ENCODE measurements around the gene VRK2. TPM values are rescaled to one million over a fixed set of nuclear protein-coding genes. Genes with fewer than 3 reads are reported as not detected.
A peak's percentile ranks its signal among the peaks of the same experiment; 100 is the strongest.

The VRK2 gene
- total and polyA plus RNA-seq, 12 donors: 8.4 to 31.0 (median 26.5) TPM

DNA sequence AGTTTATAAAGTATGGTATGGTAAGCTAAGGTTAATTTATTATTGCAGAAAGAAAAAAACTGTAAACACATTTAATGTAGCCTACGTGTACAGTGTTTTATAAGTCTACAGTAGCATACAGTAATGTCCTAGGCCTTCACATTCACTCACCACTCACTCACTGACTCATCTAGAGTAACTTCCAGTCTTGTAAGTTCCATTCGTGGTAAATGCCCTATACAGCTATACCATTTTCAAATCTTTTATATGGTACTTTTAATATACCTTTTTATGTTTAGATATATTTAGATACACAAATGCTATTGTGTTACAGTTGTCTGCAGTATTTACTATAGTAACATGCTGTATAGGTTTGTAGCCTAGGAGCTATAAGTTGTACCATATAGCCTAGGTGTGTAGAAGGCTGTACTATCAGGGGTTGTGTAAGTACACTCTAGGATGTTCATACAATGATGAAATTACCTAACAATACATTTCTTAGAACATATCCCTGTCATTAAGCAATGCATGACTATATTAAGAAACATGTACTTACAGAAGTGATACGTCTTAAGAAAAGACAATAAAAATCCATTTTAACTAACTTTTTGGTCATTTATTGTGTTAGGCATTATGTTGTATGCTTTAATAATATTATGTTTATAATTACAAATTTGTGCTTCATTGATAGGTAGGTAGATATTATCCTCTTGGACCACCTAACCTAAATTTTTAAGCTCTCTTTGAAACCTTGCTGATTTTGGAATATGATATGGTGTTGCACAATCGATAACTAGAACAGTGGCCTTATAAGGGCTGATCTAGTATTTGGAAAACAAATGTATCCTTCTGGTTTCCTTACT, 51.9 kb downstream of the VRK2 start:
- H3K4me3 ChIP-seq: no peak overlapping the region
- 93 to 94% methylated on average over 4 of the region's 4 CpGs for WGBS, 2 donors
- TF ChIP-seq, protein P1, sequence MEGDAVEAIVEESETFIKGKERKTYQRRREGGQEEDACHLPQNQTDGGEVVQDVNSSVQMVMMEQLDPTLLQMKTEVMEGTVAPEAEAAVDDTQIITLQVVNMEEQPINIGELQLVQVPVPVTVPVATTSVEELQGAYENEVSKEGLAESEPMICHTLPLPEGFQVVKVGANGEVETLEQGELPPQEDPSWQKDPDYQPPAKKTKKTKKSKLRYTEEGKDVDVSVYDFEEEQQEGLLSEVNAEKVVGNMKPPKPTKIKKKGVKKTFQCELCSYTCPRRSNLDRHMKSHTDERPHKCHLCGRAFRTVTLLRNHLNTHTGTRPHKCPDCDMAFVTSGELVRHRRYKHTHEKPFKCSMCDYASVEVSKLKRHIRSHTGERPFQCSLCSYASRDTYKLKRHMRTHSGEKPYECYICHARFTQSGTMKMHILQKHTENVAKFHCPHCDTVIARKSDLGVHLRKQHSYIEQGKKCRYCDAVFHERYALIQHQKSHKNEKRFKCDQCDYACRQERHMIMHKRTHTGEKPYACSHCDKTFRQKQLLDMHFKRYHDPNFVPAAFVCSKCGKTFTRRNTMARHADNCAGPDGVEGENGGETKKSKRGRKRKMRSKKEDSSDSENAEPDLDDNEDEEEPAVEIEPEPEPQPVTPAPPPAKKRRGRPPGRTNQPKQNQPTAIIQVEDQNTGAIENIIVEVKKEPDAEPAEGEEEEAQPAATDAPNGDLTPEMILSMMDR (IDR thresholded peaks at IDR 0.05): no peak
- ATAC-seq: no peak
- peaks cover 0 to 4% (median 0%) of the 10 kb centered on the region in 9 donors for H3K4me1 ChIP-seq
- H3K36me3 ChIP-seq: peaks cover 0 to 11% (median 0%) of the 10 kb centered on the region in 9 donors
- peaks cover 0 to 25% (median 11%) of the 10 kb centered on the region in 11 donors for H3K9me3 ChIP-seq
- no peaks in the 10 kb centered on the region for H3K27me3 ChIP-seq
- DNase-seq: no peak
- no peak overlapping the region for H3K27ac ChIP-seq
- intact Hi-C loops (cut with DNase I): no loop called here

DNA sequence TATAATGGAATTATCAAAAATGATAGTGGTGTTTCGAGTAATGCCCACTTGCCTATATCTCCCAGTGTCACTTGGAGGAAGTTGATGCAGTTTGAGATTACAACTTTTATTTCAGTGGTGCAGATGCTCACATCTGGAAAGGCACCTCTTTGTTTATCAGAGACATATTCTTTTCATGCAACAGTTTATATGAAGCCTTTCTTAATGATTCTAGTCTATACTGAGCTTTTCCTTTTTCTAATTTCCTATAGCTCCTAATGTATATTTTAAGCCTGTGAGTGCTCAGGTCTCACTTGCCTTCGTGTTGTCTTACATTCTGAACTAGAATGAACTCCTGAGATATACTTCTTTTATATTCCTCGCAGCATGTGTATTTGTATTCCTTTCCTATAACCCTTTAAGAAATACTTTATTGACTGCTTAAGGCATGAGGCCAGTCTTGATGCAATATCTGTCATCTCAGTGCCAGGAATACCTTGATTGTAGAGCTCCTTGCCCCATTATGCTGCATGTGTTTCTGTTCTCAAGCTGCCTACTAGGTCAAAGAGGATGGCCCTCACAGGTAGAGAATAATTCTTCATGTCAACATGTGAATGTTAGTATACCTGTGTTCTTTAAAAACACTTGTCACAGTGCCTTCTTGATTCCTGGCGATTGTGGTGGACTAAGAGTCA, 52.6 kb downstream of the VRK2 start:
- WGBS, 2 donors: 97 to 98% methylated on average over 4 of the region's 4 CpGs
- TF ChIP-seq, protein P1 (IDR thresholded peaks at IDR 0.05): no peak
- Histone ChIP-seq H3K9me3 (peaks cover 0 to 21% (median 11%) of the 10 kb centered on the region in 11 donors), H3K27me3 (no peaks in the 10 kb centered on the region), H3K4me1 (peaks cover 0 to 4% (median 0%) of the 10 kb centered on the region in 9 donors), H3K36me3 (peaks cover 0 to 10% (median 0%) of the 10 kb centered on the region in 9 donors), H3K4me3 (no peak overlapping the region), H3K27ac (no peak overlapping the region)
- intact Hi-C loops (cut with DNase I): no loop called here
- ATAC-seq: no peak
- no peak for DNase-seq

DNA sequence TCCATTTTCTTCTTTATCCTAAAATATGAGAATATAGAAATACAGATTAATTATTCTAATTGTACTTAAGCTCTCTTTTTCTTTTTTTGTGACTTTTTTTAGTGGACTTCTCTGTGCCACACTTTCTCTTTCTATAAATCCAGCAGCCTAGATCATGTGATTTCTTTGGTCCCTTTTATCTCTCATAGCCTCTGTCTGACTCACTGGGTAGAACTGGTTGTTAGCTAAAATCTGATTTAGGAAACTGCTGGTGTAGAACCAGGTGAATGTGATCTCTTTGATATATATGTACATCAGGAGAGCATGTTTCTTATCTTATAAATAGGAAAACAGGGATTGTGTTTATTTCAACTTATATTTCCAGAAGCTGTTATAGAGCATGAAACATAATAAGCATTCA, 54.9 kb downstream of the VRK2 start:
- Histone ChIP-seq H3K27ac (no peak overlapping the region), H3K9me3 (no peaks in the 10 kb centered on the region), H3K27me3 (no peaks in the 10 kb centered on the region), H3K4me1 (peaks cover 0 to 6% (median 0%) of the 10 kb centered on the region in 9 donors), H3K4me3 (no peak overlapping the region), H3K36me3 (no peaks in the 10 kb centered on the region)
- ATAC-seq: no peak
- no peak for DNase-seq
- intact Hi-C loops (cut with DNase I): no loop called here
- TF ChIP-seq, protein P1 (IDR thresholded peaks at IDR 0.05): no peak

DNA sequence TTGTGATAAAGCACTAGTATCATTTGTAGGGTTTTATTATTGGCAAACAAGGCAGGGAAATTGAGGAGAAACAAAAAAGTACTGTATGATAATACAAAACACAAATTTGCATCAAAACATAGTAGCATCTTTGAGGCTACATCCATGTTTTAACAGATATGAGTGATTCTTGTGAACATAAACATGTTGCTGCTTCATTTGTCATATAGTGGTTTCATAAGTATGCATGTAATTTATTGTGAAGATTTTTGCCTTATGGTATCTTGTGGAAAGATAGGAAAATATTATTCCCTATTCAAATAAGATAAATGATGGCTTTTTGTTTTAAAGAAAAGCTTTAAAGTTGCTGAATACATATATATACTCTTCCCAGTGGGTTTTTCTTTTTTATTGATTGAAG, 60.3 kb downstream of the VRK2 start:
- Histone ChIP-seq H3K4me3 (no peak overlapping the region), H3K27ac (peak overlapping the region in 1 of 10 donors; percentile 81), H3K4me1 (peaks cover 0 to 34% (median 0%) of the 10 kb centered on the region in 9 donors), H3K9me3 (no peaks in the 10 kb centered on the region), H3K27me3 (no peaks in the 10 kb centered on the region), H3K36me3 (no peaks in the 10 kb centered on the region)
- TF ChIP-seq, protein P1 (IDR thresholded peaks at IDR 0.05): no peak
- ATAC-seq: no peak
- intact Hi-C loops (cut with DNase I): no loop called here
- DNase-seq: no peak

All from heart right ventricle (tissue), 16 donors.